Measurements from ENCODE around the gene OR11A1. TPM values are rescaled to one million over a fixed set of nuclear protein-coding genes. Genes with fewer than 3 reads are reported as not detected.

OR11A1 gene
- total and polyA plus RNA-seq, 4 donors, result not detected

- 76% methylated on average over 11 of the region's 11 CpGs for WGBS
- Histone ChIP-seq H3K4me3 (ENCODE audit: low read depth in 1 of 3, low read length in 3 of 3) (no peak overlapping the region), H3K4me1 (ENCODE audit: control insufficient read depth in 4 of 4, insufficient read depth in 4 of 4, low read length in 3 of 4) (no peaks in the 10 kb centered on the region), H3K9me3 (ENCODE audit: control insufficient read depth in 4 of 4, low read length in 3 of 4) (no peaks in the 10 kb centered on the region), H3K36me3 (ENCODE audit: control insufficient read depth in 4 of 4, insufficient read depth in 3 of 4, low read depth in 1 of 4, low read length in 3 of 4) (no peaks in the 10 kb centered on the region), H3K27me3 (ENCODE audit: control insufficient read depth in 4 of 4, insufficient read depth in 4 of 4, low read length in 3 of 4) (no peaks in the 10 kb centered on the region), H3K9ac (ENCODE audit: low read depth in 1 of 2, low read length in 2 of 2) (no peak overlapping the region), H3K27ac (ENCODE audit: low read depth in 1 of 2, low read length in 2 of 2) (no peak overlapping the region)
- TF ChIP-seq SP1 (IDR thresholded peaks at IDR 0.05) (no peak), NR2F2 (IDR thresholded peaks at IDR 0.05) (no peak), FOXA1 (IDR thresholded peaks at IDR 0.05) (no peak), RAD21 (IDR thresholded peaks at IDR 0.05) (no peak), HNF4A (conservative IDR thresholded peaks at IDR 0.05) (no peak)
- no peak for DNase-seq (ENCODE audit: low spot score)
Observed at GRCh38 chr6:29506446-29507067, 49.7 kb upstream of the OR11A1 start.

- Histone ChIP-seq H3K9ac (ENCODE audit: low read depth in 1 of 2, low read length in 2 of 2) (no peak overlapping the region), H3K4me1 (ENCODE audit: control insufficient read depth in 4 of 4, insufficient read depth in 4 of 4, low read length in 3 of 4) (no peaks in the 10 kb centered on the region), H3K36me3 (ENCODE audit: control insufficient read depth in 4 of 4, insufficient read depth in 3 of 4, low read depth in 1 of 4, low read length in 3 of 4) (no peaks in the 10 kb centered on the region), H3K27me3 (ENCODE audit: control insufficient read depth in 4 of 4, insufficient read depth in 4 of 4, low read length in 3 of 4) (no peaks in the 10 kb centered on the region), H3K9me3 (ENCODE audit: control insufficient read depth in 4 of 4, low read length in 3 of 4) (no peaks in the 10 kb centered on the region), H3K4me3 (ENCODE audit: low read depth in 1 of 3, low read length in 3 of 3) (no peak overlapping the region), H3K27ac (ENCODE audit: low read depth in 1 of 2, low read length in 2 of 2) (no peak overlapping the region)
- WGBS, result 93% methylated on average over 3 of the region's 3 CpGs
- no peak for TF ChIP-seq RXRA (IDR thresholded peaks at IDR 0.05)
- TF ChIP-seq RAD21 (IDR thresholded peaks at IDR 0.05), result no peak
- TF ChIP-seq ATF3 (IDR thresholded peaks at IDR 0.05), result no peak
- no peak for TF ChIP-seq YY1 (IDR thresholded peaks at IDR 0.05)
- TF ChIP-seq REST (IDR thresholded peaks at IDR 0.05), result no peak
- no peak for TF ChIP-seq HNF4A (conservative IDR thresholded peaks at IDR 0.05)
- TF ChIP-seq TAF1 (conservative IDR thresholded peaks at IDR 0.05), result no peak
- no peak for TF ChIP-seq NR2F2 (IDR thresholded peaks at IDR 0.05)
- no peak for TF ChIP-seq SP1 (IDR thresholded peaks at IDR 0.05)
- no peak for TF ChIP-seq FOXA2 (IDR thresholded peaks at IDR 0.05)
- no peak for TF ChIP-seq MAX (IDR thresholded peaks at IDR 0.05)
- TF ChIP-seq GABPA (IDR thresholded peaks at IDR 0.05 in 1 of 2, conservative IDR thresholded peaks at IDR 0.05 in 1 of 2), result no peak
- TF ChIP-seq EGR1 (IDR thresholded peaks at IDR 0.05; ENCODE audit: low read depth in 2 of 2), result no peak
- TF ChIP-seq JUND (IDR thresholded peaks at IDR 0.05), result no peak
- no peak for TF ChIP-seq HNF4G (IDR thresholded peaks at IDR 0.05)
- TF ChIP-seq CTCF (IDR thresholded peaks at IDR 0.05; ENCODE audit: low read depth, low read length, missing input control), result no peak
- no peak for DNase-seq (ENCODE audit: low spot score)
Observed at GRCh38 chr6:29505808-29506207, 48.9 kb upstream of the OR11A1 start.

Measured in liver (tissue), 9 donors.